ENCODE results near the gene SPAG4. TPM values are rescaled to one million over a fixed set of nuclear protein-coding genes. Genes with fewer than 3 reads are reported as not detected.

The SPAG4 gene
- total RNA-seq, 1 experiment from 2014 or later = 0.67 TPM

DNA sequence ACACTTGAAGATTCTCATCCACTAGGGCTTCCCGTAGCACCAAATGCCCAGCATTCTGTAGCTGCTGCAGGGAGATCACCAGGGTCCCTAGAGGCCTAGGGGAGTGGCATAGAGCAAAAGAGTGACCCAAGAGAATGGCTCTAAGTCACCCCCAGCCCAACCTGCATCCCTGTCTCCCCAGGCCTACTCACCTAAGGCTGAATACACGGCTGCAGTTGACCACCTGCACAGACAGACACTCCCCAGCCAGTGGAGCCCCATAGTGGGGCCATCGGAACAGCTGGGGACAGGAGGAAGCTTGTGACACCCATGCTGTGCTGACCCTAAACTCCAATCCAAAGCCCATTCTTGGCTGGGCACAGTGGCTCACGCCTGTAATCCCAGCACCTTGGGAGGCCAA lies 9.5 kb upstream of the SPAG4 start:
- Histone ChIP-seq H3K36me3 (ENCODE audit: insufficient read depth, low read length, poor library complexity, severe bottlenecking) (no peaks in the 10 kb centered on the region), H3K4me3 (ENCODE audit: low read depth, low read length, poor library complexity, severe bottlenecking) (no peak overlapping the region), H3K4me1 (ENCODE audit: insufficient read depth, low read length, poor library complexity, severe bottlenecking) (peaks cover 5% of the 10 kb centered on the region), H3K9me3 (ENCODE audit: low read depth, low read length, poor library complexity, severe bottlenecking) (no peaks in the 10 kb centered on the region), H3K27ac (ENCODE audit: low read depth, low read length, poor library complexity, severe bottlenecking) (no peak overlapping the region), H3K27me3 (replicated peaks; ENCODE audit: insufficient read depth, low read depth, low read length, poor library complexity) (peaks cover 1% of the 10 kb centered on the region)
- no TSS peak for BruUV-seq (replicated peaks)
- no peak for DNase-seq (ENCODE audit: low spot score)
- intact Hi-C loops (cut with micrococcal nuclease; ENCODE audit: unreplicated experiment) = no loop called here
- ChIA-PET POLR2A (ENCODE audit: low non-redundant PET) (no interaction called here), CTCF (interaction anchor here (0.7 kb wide), 1 partner anchor 21 kb away, joined by 6 read pairs; no protein-coding TSS in a partner anchor)
- TF ChIP-seq EZH2 (IDR thresholded peaks at IDR 0.05; ENCODE audit: borderline replicate concordance, low read depth, low read length, poor library complexity, severe bottlenecking) (no peak), CTCF (conservative IDR thresholded peaks at IDR 0.05; ENCODE audit: low read depth, low read length) (no peak)

GRCh38 chr20:35607003-35607735 lies 8.5 kb upstream of the SPAG4 start:
- intact Hi-C loops (cut with micrococcal nuclease; ENCODE audit: unreplicated experiment) = no loop called here
- no TSS peak for BruUV-seq (replicated peaks)
- H3K9me3 ChIP-seq (ENCODE audit: low read depth, low read length, poor library complexity, severe bottlenecking) = no peaks in the 10 kb centered on the region
- no peaks in the 10 kb centered on the region for H3K36me3 ChIP-seq (ENCODE audit: insufficient read depth, low read length, poor library complexity, severe bottlenecking)
- no peak for DNase-seq (ENCODE audit: low spot score)
- CTCF ChIA-PET = no interaction called here
- H3K4me3 ChIP-seq (ENCODE audit: low read depth, low read length, poor library complexity, severe bottlenecking) = no peak overlapping the region
- H3K27ac ChIP-seq (ENCODE audit: low read depth, low read length, poor library complexity, severe bottlenecking) = no peak overlapping the region
- no peak for TF ChIP-seq CTCF (conservative IDR thresholded peaks at IDR 0.05; ENCODE audit: low read depth, low read length)
- no peak for TF ChIP-seq EZH2 (IDR thresholded peaks at IDR 0.05; ENCODE audit: borderline replicate concordance, low read depth, low read length, poor library complexity, severe bottlenecking)
- H3K27me3 ChIP-seq (replicated peaks; ENCODE audit: insufficient read depth, low read depth, low read length, poor library complexity) = no peaks in the 10 kb centered on the region
- no peaks in the 10 kb centered on the region for H3K4me1 ChIP-seq (ENCODE audit: insufficient read depth, low read length, poor library complexity, severe bottlenecking)
- POLR2A ChIA-PET (ENCODE audit: low non-redundant PET) = no interaction called here

- TF ChIP-seq CTCF (conservative IDR thresholded peaks at IDR 0.05; ENCODE audit: low read depth, low read length) (no peak), EZH2 (IDR thresholded peaks at IDR 0.05; ENCODE audit: borderline replicate concordance, low read depth, low read length, poor library complexity, severe bottlenecking) (no peak)
- Histone ChIP-seq H3K36me3 (ENCODE audit: insufficient read depth, low read length, poor library complexity, severe bottlenecking) (no peaks in the 10 kb centered on the region), H3K27me3 (replicated peaks; ENCODE audit: insufficient read depth, low read depth, low read length, poor library complexity) (no peaks in the 10 kb centered on the region), H3K9me3 (ENCODE audit: low read depth, low read length, poor library complexity, severe bottlenecking) (no peaks in the 10 kb centered on the region), H3K4me3 (ENCODE audit: low read depth, low read length, poor library complexity, severe bottlenecking) (no peak overlapping the region), H3K27ac (ENCODE audit: low read depth, low read length, poor library complexity, severe bottlenecking) (no peak overlapping the region), H3K4me1 (ENCODE audit: insufficient read depth, low read length, poor library complexity, severe bottlenecking) (peaks cover 5% of the 10 kb centered on the region)
- no TSS peak for BruUV-seq (replicated peaks)
- ChIA-PET CTCF (no interaction called here), POLR2A (ENCODE audit: low non-redundant PET) (no interaction called here)
- no peak for DNase-seq (ENCODE audit: low spot score)
- intact Hi-C loops (cut with micrococcal nuclease; ENCODE audit: unreplicated experiment) = no loop called here
These were observed 4.7 kb upstream of the SPAG4 start for GRCh38 chr20:35610833-35611427.
